ENCODE data around the gene LDLRAD2. TPM values are rescaled to one million over a fixed set of nuclear protein-coding genes. Genes with fewer than 3 reads are reported as not detected.

The LDLRAD2 gene
- total and polyA plus RNA-seq, 9 of the 15 experiments (the other 6 are each of a cell fraction or from before 2014, with no cell fraction given) = 0.45 to 0.48 TPM; not detected in 7

DNA sequence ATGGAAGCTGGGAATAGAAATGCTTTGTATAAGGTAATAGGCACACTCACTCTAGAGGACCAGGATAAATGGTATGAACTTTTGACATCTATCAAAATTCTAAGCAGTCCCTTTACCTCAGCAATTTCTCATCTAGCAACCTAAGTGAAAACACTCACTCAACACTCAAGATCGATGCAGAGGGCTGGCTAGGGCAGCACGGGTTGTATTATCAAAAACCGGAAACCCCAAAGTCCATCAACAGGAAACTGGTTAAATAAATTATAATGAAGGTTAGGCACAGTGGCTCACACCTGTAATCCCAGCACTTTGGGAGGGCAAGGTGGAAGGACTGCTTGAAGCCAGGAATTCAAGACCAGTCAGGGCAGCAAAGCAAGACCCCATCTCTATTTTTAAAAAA is 38.5 kb upstream of the LDLRAD2 start:
- Histone ChIP-seq H3K36me3 (ENCODE audit: control insufficient read depth, insufficient read depth, low read length) (peaks cover 37% of the 10 kb centered on the region), H2AFZ (ENCODE audit: low read depth, low read length) (no peak overlapping the region), H3K27ac (ENCODE audit: extremely low read depth, low read depth, low read length) (peak overlapping the region; percentile 40; the same call in 1 of the 3 replicates), H4K20me1 (replicated peaks; ENCODE audit: control insufficient read depth, insufficient read depth, low read length) (0 out of 2 replicates have a peak, but pooled peaks cover 7% of the 10 kb centered on the region), H3K27me3 (ENCODE audit: control insufficient read depth in 2 of 2, insufficient read depth in 2 of 2, low read length in 2 of 2) (no peaks in the 10 kb centered on the region), H3K9me1 (ENCODE audit: control insufficient read depth, insufficient read depth, low read length) (no peaks in the 10 kb centered on the region), H3K4me2 (ENCODE audit: insufficient read depth, low read length) (no peak overlapping the region), H3K4me3 (no peak overlapping the region), H3K9ac (ENCODE audit: insufficient read depth in 1 of 2, low read depth in 2 of 2, low read length in 2 of 2) (no peak overlapping the region), H3K79me2 (ENCODE audit: control insufficient read depth, insufficient read depth, low read length) (peaks cover 99% of the 10 kb centered on the region), H3K4me1 (replicated peaks in 1 of 2; ENCODE audit: control insufficient read depth in 2 of 2, insufficient read depth in 2 of 2, low read length in 2 of 2) (peaks cover 22 to 32% of the 10 kb centered on the region in 2 experiments), H3K9me3 (replicated peaks; ENCODE audit: control insufficient read depth, insufficient read depth, low read depth, low read length) (no peaks in the 10 kb centered on the region)
- intact Hi-C loops (cut with micrococcal nuclease) (no loop called here), in situ Hi-C loops (cut with MboI) (no loop called here)
- TF ChIP-seq PPARD (CRISPR knock-in tag; IDR thresholded peaks at IDR 0.05) (no peak), ZBTB7A (IDR thresholded peaks at IDR 0.05; ENCODE audit: borderline replicate concordance, control insufficient read depth, low read depth, low read length) (no peak)
- BruUV-seq (replicated peaks) = no TSS peak
- no peak for FAIRE-seq
- ATAC-seq = no peak
- no peak for DNase-seq (ENCODE audit: extremely low read depth in 1 of 4, low spot score in 3 of 4)
- 54% methylated on average over 3 of the region's 3 CpGs for WGBS (ENCODE audit: insufficient coverage, low coverage, missing lambda C conversion rate)
- CTCF ChIA-PET (ENCODE audit: low intra/inter-chr PET ratio) = interaction anchor here (0.7 kb wide), 1 partner anchor 93 kb away, joined by 6 read pairs; no protein-coding TSS in a partner anchor
- POLR2A ChIA-PET = interaction anchor here (0.7 to 2.0 kb wide), 7 partner anchors 8 to 200 kb away, joined by 3 to 15 read pairs (median 3); partner anchors contain the start of gene USP48

DNA sequence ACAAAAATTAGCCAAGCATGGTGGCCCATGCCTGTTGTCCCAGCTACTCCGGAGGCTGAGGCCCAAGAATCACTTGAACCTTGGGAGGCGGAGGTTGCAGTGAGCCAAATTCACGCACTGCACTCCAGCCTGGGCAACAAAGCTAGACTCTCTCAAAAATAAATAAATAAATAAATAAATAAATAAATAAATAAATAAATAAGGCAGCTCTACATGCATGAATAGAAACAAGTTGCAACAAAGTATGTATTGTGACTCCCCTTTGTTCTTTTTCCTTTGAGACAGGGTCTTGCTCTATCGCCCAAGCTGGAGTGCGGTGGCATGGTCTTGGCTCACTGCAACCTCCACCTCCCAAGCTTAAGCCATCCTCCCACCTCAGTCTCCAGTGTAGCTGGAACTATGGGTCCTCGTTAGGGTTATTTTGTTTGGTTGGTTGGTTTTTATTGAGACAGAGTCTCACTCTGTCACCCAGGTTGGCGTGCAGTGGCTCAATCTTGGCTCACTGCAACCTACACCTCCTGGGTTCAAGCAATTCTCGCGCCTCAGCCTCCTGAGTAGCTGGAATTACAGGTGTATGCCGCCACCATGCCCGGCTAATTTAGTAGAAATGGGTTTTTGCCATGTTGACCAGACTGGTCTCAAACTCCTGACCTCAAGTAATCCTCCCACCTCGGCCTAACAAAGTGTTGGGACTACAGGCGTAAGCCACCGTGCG is 37.1 kb upstream of the LDLRAD2 start:
- Histone ChIP-seq H2AFZ (ENCODE audit: low read depth, low read length) (no peak overlapping the region), H3K4me2 (ENCODE audit: insufficient read depth, low read length) (no peak overlapping the region), H3K4me3 (no peak overlapping the region), H4K20me1 (replicated peaks; ENCODE audit: control insufficient read depth, insufficient read depth, low read length) (0 out of 2 replicates have a peak, but pooled peaks cover 7% of the 10 kb centered on the region), H3K36me3 (ENCODE audit: control insufficient read depth, insufficient read depth, low read length) (peaks cover 29% of the 10 kb centered on the region), H3K9me1 (ENCODE audit: control insufficient read depth, insufficient read depth, low read length) (no peaks in the 10 kb centered on the region), H3K9me3 (replicated peaks; ENCODE audit: control insufficient read depth, insufficient read depth, low read depth, low read length) (no peaks in the 10 kb centered on the region), H3K27ac (ENCODE audit: extremely low read depth, low read depth, low read length) (no peak overlapping the region; the same call in 2 of the 3 replicates), H3K27me3 (ENCODE audit: control insufficient read depth in 2 of 2, insufficient read depth in 2 of 2, low read length in 2 of 2) (no peaks in the 10 kb centered on the region), H3K79me2 (ENCODE audit: control insufficient read depth, insufficient read depth, low read length) (peaks cover 99% of the 10 kb centered on the region), H3K4me1 (replicated peaks in 1 of 2; ENCODE audit: control insufficient read depth in 2 of 2, insufficient read depth in 2 of 2, low read length in 2 of 2) (peaks cover 13 to 23% of the 10 kb centered on the region in 2 experiments), H3K9ac (ENCODE audit: insufficient read depth in 1 of 2, low read depth in 2 of 2, low read length in 2 of 2) (no peak overlapping the region)
- BruUV-seq (replicated peaks) = no TSS peak
- in situ Hi-C loops (cut with MboI) (no loop called here), intact Hi-C loops (cut with micrococcal nuclease) (no loop called here)
- FAIRE-seq = no peak
- WGBS (ENCODE audit: insufficient coverage, low coverage, missing lambda C conversion rate) = 86% methylated on average over 15 of the region's 15 CpGs
- no peak for ATAC-seq
- ChIA-PET POLR2A (interaction anchor here (1.2 kb wide), 1 partner anchor 10 kb away, joined by 3 read pairs; no protein-coding TSS in a partner anchor), CTCF (ENCODE audit: low intra/inter-chr PET ratio) (no interaction called here)
- TF ChIP-seq ETV6 (IDR thresholded peaks at IDR 0.05; ENCODE audit: borderline replicate concordance in 1 of 2, low read depth in 2 of 2, low read length in 1 of 2) (no peak), ETV6 (CRISPR knock-in tag; IDR thresholded peaks at IDR 0.05; ENCODE audit: borderline replicate concordance) (0 out of 2 replicates have a peak, but pooled peaks have one; percentile 19), NR1H2 (CRISPR knock-in tag; IDR thresholded peaks at IDR 0.05) (no peak), ZC3H11A (IDR thresholded peaks at IDR 0.05; ENCODE audit: low read depth, low read length) (peak; percentile 87; the same call in 1 of the 2 replicates)
- TF ChIP-seq, protein P1, sequence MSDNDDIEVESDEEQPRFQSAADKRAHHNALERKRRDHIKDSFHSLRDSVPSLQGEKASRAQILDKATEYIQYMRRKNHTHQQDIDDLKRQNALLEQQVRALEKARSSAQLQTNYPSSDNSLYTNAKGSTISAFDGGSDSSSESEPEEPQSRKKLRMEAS (CRISPR knock-in tag; IDR thresholded peaks at IDR 0.05) = 0 out of 2 replicates have a peak, but pooled peaks have one; percentile 9
- no peak for DNase-seq (ENCODE audit: extremely low read depth in 1 of 4, low spot score in 3 of 4)

Measured in K562 (cell line).